ENCODE data around the gene IFNL1.

DNA sequence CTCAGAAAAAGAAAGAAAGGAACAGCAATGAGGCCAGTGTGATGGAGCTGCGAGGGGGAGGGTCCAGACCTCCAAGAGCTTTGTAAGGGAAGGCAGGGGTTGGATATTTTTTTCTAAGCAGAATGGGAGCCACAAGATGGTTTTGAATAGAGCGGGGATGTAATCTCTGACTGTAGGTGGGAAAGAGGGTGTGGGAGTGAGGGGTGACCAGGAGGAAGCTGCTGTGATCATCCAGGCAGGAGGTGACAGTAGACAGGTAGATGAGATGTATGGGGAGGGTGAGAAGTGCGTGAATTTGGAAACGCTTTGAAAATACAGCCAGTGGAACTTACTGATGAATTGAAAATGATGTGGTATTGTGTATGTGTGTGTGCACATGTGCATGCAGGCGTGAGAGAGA lies 20.6 kb upstream of the IFNL1 start:
- TF ChIP-seq CTCF (IDR thresholded peaks at IDR 0.05) (no peak), POLR2A (IDR thresholded peaks at IDR 0.05) (no peak)

Data from thyroid gland (tissue), 4 donors.